ENCODE data around the gene ESYT2.

Gene ESYT2

DNA sequence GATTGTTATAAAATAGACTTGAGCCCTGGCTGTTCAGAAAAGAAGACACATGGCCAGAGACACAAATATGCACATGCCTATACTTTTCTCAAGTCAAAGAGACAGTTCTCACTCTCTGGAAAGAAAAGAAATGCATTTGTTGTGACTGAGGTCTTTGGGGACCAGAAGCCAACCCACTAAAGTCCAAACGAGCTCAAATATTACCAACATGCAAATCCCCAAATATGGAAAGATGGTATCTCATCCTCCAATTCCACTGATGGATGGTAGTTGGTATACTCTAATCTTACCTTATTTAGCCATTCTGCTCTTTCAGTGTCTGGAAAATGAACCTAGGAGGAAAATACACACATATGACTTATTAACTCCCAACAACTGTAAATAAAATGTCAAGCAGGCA lies 30.6 kb downstream of the ESYT2 start:
- DNase-seq (ENCODE audit: low spot score), result no peak

GRCh38 chr7:158796667-158797066 lies 32.6 kb downstream of the ESYT2 start:
- no peak for DNase-seq (ENCODE audit: low spot score)

- no peak for DNase-seq (ENCODE audit: low spot score)
Measured at GRCh38 chr7:158795272-158795671, 34.0 kb downstream of the ESYT2 start.

DNA sequence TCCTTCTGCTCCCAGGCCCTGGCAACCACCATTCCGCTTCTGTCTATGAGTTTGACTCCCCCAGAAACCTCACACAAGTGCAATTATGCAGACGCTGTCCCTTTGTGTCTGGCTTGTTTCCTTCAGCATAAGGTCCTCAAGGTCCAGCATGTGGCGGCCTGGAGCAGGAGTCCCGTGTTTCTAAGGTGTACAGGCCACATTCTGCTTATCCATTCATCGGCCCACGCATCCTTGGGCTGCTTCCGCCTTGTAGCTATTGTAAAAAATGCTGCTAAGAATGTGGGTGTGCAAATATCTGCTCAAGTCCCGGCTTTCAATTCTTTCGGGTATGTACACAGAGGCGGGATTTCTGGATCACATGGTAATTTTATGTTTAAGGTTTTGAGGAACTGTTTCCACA lies 38.2 kb downstream of the ESYT2 start:
- no peak for DNase-seq (ENCODE audit: low spot score)

GRCh38 chr7:158789842-158790241 lies 39.5 kb downstream of the ESYT2 start:
- no peak for DNase-seq (ENCODE audit: low spot score)

DNA sequence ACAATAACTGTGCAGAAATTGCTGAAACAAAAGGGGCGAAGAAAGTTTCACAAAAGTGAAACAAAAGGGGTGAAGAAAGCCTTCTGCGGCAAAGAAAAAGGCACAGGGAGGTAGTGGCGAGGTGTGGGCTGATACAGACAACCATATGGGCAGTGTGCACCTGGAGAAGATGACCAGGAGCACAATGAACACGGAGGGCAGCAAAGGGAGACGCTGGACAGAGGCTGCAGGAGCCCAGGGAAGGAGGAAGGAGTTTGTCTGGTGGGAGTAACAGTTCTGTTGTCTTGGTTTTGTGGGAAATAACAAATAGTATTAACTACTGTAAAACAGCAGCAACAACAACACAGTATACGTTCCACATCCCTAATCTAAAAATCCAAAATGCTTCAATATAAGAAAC lies 42.4 kb downstream of the ESYT2 start:
- no peak for DNase-seq (ENCODE audit: low spot score)

GRCh38 chr7:158784270-158784669 lies 45.0 kb downstream of the ESYT2 start:
- no peak for DNase-seq (ENCODE audit: low spot score)

DNA sequence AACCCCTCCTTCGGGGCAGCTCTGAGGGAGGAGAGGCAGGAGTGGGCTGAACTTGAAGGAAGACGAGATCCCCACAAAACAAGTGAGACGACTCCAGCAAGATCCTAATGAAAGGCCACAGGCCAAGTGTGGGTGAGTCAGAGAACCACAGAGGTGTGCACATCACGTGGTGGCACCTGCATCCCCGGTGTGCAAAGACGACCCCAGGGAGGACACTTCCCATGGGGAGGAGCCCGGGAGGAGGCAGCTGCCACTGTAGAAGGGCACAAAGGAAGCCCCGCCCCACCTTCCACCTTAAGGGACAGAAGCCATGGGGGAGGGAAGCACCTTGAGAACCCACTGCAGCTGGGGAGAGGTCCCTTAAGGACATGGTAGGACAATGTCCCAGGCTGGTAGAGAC lies 45.7 kb downstream of the ESYT2 start:
- DNase-seq (ENCODE audit: low spot score), result no peak

DNA sequence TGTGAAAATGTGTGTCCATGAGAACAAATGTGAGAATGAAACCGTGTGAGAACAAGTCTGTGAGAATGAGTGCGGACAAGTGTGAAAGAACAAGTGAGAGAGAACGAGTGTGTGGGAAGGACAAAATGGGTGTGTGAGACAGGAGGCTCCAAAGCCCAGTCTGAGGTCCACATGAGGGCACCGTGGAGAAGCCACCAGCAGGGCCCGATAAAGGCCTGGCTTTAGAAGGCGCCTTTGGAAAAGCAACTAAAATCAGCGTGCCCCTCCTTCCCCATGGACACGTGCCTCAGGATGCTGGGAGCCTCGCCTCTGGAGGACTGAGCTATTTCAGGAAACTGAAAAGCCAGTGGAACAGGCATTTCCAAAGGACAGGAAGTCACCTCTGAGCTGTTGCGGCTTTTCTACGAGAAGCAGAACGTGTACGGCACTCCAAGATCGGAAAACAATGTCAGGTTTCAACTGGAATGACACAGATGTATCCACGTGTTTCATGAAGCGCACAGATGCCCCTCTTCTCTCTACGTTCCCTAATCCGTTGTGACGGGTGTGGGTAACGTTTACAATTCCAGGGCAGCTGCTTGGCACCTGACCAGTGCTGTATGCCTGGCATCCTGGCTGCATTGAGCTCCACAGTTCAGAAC lies 46.4 kb downstream of the ESYT2 start:
- no peak for DNase-seq (ENCODE audit: low spot score)

DNA sequence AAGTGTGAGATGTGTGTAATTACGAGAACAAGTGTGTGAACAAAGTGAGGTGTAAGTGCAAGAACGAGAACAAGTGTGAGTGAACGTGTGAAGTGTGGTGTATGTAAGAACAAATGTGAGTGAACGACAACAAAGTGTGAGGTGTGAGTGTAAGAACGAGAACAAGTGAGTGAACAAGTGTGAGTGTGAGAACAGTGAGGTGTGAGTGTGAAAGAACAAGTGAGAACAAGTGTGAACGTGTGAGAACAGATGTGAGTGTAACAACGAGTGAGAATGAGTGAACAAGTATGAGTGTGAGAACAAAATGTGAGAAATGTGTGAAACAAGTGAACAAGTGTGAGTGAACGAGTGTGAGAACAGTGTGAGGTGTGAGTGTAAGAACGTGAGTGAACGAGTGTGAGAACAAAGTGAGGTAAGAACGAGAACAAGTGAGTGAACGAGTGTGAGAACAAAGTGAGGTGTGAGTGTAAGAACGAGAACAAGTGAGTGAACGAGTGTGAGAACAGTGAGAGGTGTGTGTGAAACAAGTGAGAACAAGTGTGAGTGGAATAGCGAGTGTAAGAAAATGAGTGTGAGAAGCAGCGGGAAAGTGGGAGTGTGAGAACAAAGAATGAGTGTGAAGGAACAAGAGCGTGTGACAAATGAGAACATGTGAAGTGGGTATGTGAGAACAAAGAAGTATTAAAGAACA lies 47.2 kb downstream of the ESYT2 start:
- DNase-seq (ENCODE audit: low spot score), result no peak

- no peak for DNase-seq (ENCODE audit: low spot score)
Measured at GRCh38 chr7:158781217-158781973, 47.9 kb downstream of the ESYT2 start.

GRCh38 chr7:158779061-158780000 lies 50.0 kb downstream of the ESYT2 start:
- DNase-seq (ENCODE audit: low spot score), result no peak

GRCh38 chr7:158778471-158778870 lies 50.8 kb downstream of the ESYT2 start:
- DNase-seq (ENCODE audit: low spot score), result no peak

DNA sequence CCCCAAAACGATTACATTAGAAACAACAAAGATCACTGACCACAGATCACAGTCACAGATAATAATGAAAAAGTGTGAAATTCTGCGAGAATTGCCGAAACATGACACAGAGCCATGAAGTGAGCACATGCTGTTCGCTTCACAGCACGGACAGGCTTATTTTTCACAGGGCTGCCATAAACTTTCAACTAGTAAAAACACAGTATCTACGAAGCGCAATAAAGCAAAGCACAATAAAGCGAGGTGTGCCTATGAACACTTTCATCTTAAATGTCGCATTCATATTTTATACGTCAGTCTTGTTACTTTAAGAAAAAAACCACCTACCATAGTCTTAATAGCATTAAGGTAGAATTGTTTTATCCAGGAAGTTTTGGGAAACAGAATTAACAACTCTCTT lies 51.5 kb downstream of the ESYT2 start:
- no peak for DNase-seq (ENCODE audit: low spot score)

- DNase-seq (ENCODE audit: low spot score), result no peak
Measured at GRCh38 chr7:158776474-158776873, 52.8 kb downstream of the ESYT2 start.

- no peak for DNase-seq (ENCODE audit: low spot score)
Measured at GRCh38 chr7:158774952-158775351, 54.4 kb downstream of the ESYT2 start.

- DNase-seq (ENCODE audit: low spot score), result no peak
Measured at GRCh38 chr7:158772916-158773315, 56.4 kb downstream of the ESYT2 start.

DNA sequence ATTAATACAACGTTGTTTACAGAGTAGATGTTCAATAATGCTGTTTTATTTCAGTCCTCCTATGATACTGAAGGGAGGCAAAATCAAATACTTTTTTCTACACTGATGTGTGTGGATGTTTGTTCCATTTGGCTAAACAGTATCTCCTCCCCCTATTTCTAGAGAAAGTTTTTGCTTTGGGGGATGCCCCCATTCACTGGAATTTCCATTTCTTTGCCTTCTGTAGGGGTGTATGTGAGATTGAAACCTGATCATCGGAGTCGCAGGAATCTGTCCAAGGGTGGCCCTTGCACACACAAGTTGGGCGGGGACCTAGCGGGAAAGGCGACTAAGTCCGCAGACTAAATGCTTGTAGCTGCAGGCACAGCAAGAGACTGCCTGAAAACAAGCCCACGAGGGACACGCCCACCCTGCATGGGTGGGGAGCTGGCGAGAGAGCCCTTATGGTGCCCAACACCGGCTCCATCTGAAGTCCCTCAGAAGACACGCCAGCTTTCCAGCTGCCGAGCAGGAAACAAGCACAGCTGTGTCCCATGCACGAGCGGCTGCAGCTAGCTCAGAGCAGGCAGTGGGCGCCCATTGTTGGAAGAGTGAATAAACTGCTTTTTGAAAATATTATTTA lies 58.0 kb downstream of the ESYT2 start:
- DNase-seq (ENCODE audit: low spot score), result no peak

- no peak for DNase-seq (ENCODE audit: low spot score)
Measured at GRCh38 chr7:158767707-158768106, 61.6 kb downstream of the ESYT2 start.

DNA sequence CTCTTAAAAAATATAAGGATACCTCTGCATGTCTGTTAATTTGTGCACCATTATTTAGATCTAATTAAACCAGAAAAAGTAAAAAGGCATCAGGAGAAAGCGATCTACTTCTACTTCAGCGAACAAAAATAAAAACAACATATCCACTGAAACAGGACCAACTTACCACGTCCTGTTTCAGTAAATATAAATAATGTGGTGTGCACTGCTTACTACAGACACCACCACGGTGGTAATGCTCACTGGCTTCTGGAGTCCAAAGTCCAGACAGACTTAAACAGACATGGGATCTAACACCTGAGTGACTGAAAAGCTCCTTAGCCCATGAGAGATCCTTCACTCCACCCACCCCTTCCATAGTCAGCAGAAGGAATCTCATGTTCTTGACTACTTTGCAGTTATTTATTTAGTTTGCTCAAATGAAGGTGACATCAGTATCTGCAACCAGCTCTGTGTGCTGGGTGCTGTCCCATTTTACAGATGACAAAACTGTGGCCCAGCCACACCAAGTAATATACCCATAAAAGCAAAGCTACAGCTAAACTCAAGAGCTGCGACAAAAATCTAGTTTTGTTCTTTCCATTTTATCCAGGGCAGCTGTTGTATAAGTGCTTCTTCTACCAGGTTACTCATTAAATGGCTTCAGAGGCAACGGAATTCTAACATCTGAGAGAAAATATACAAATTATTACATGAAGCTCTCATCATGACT lies 62.6 kb downstream of the ESYT2 start:
- no peak for DNase-seq (ENCODE audit: low spot score)

GRCh38 chr7:158765020-158765419 lies 64.3 kb downstream of the ESYT2 start:
- no peak for DNase-seq (ENCODE audit: low spot score)
